Prostate gland (tissue), 2 donors: ENCODE measurements around the gene USP17L27. TPM values are rescaled to one million over a fixed set of nuclear protein-coding genes. Genes with fewer than 3 reads are reported as not detected.
"Not testable (repeated sequence)": the region's sequence is repeated elsewhere in the genome, so short reads cannot be mapped to it uniquely, and the experiment has no call there.

Experiments used
- DNase-seq: peaks from one replicate; pipeline ENCODE4 v3.0.0-alpha.2; 2019; ENCODE audit warnings: low spot score
- H3K27ac ChIP-seq, 2 donors: fragments of 200-600 bp; sonication (generic); 2 replicates each; pipeline ENCODE4 v1.5.1; 2017 to 2019
- H3K27me3 ChIP-seq: fragments of 200-600 bp; sonication (generic); replicated peaks from 2 replicates; pipeline ENCODE4 v1.5.1; 2019; ENCODE audit not compliant: insufficient read depth
- H3K36me3 ChIP-seq, 2 donors: fragments of 200-600 bp; sonication (generic); 1 replicate in 1 of 2; 2 replicates in 1 of 2; pipeline versions ENCODE4 v1.5.1 to v1.8.1; 2017 to 2019
- H3K4me1 ChIP-seq: fragments of 200-600 bp; sonication (generic); replicated peaks from 2 replicates; pipeline ENCODE4 v1.5.1; 2019
- H3K4me3 ChIP-seq, 2 donors: fragments of 200-600 bp; sonication (generic); 2 replicates each; pipeline ENCODE4 v1.5.1; 2017 to 2019
- H3K9me3 ChIP-seq: fragments of 200-600 bp; sonication (generic); 2 replicates; pipeline ENCODE4 v1.5.1; 2017
- CTCF ChIP-seq, 4 experiments: fragments of 200-600 bp in 2 of 4; fragments of 450-650 bp in 2 of 4; sonication (generic) in 2 of 4; IDR thresholded peaks; 1 replicate in 3 of 4; 2 replicates in 1 of 4; pipeline ENCODE4 v1.5.1; 2016 to 2019; ENCODE audit warnings: antibody characterized with exemption in 4 of 4, mild to moderate bottlenecking in 2 of 4, moderate library complexity in 2 of 4
- POLR2A ChIP-seq: fragments of 450-650 bp; IDR thresholded peaks from one replicate; pipeline ENCODE4 v1.6.1; 2016; ENCODE audit warnings: antibody characterized with exemption, mild to moderate bottlenecking
- POLR2AphosphoS5 ChIP-seq: sonication (generic); formaldehyde crosslinking; IDR thresholded peaks from one replicate; pipeline ENCODE4 v1.6.1; 2017; ENCODE audit warnings: antibody characterized with exemption
- WGBS: methylation state at CpG from one replicate; pipeline ENCODE4 v1.1.5; 2018; 5-methylcytosine and 5-hydroxymethylcytosine counted together
- intact Hi-C: fragments of 100-400 bp; cut with DNase I; formaldehyde crosslinking; loops from one replicate; pipeline ENCODE4 v1.14.2; 2022
- total RNA-seq, 2 donors: library from RNA; depleted of rRNA; stranded (reverse); fragments of >200 nt; gene quantifications; one replicate each; pipeline ENCODE4 v1.1.0, GENCODE V29; 2016

USP17L27 gene
- total RNA-seq, 2 donors from 2014 or later, result not detected

GRCh38 chr4:9381012-9381534, 37.1 kb downstream of the USP17L27 start:
- peak; percentile 28 for DNase-seq
- H3K4me1 ChIP-seq, intact Hi-C loops, H3K9me3 ChIP-seq, H3K27me3 ChIP-seq, H3K36me3 ChIP-seq, H3K27ac ChIP-seq: not testable (repeated sequence)
- peak overlapping the region; percentile 35 to 38 for H3K4me3 ChIP-seq
- WGBS, result 28% methylated on average over 32 of the region's 36 CpGs
- peak in 3 of 4 experiments; percentile 54 to 61 (median 57) for TF ChIP-seq CTCF (IDR thresholded peaks at IDR 0.05)

- intact Hi-C loops, result no loop called here
- no peaks in the 10 kb centered on the region for H3K27me3 ChIP-seq
- H3K27ac ChIP-seq, result no peak overlapping the region
- no peak for TF ChIP-seq CTCF (IDR thresholded peaks at IDR 0.05)
- no peak for TF ChIP-seq POLR2A
- TF ChIP-seq POLR2AphosphoS5, result no peak
- WGBS, result 68% methylated on average over 1 of the region's 1 CpG
- no peak for DNase-seq
- H3K4me1 ChIP-seq, result no peaks in the 10 kb centered on the region
- H3K4me3 ChIP-seq, result no peak overlapping the region
- no peaks in the 10 kb centered on the region for H3K9me3 ChIP-seq
- H3K36me3 ChIP-seq, result no peaks in the 10 kb centered on the region
Measured at GRCh38 chr4:9384126-9384525, 40.2 kb downstream of the USP17L27 start.

GRCh38 chr4:9389001-9389400, 45.1 kb downstream of the USP17L27 start:
- H3K4me3 ChIP-seq, intact Hi-C loops, H3K27ac ChIP-seq, H3K36me3 ChIP-seq, H3K27me3 ChIP-seq, DNase-seq, H3K9me3 ChIP-seq, H3K4me1 ChIP-seq: not testable (repeated sequence)
- WGBS, result 25% methylated on average over 2 of the region's 2 CpGs

Other genes with a start within 250 kb of the USP17L27 start
- gene FAM90A26, start 173.7 kb upstream of the USP17L27 start, total RNA-seq, result not detected
- not detected for gene USP17L10, start 133.5 kb upstream of the USP17L27 start, total RNA-seq
- not detected for gene USP17L11, start 128.7 kb upstream of the USP17L27 start, total RNA-seq
- gene USP17L12, start 124.0 kb upstream of the USP17L27 start, total RNA-seq, result not detected
- not detected for gene USP17L13, start 119.3 kb upstream of the USP17L27 start, total RNA-seq
- gene USP17L15, start 109.8 kb upstream of the USP17L27 start, total RNA-seq, result not detected
- not detected for gene USP17L17, start 100.3 kb upstream of the USP17L27 start, total RNA-seq
- not detected for gene USP17L18, start 95.5 kb upstream of the USP17L27 start, total RNA-seq
- gene USP17L19, start 90.8 kb upstream of the USP17L27 start, total RNA-seq, result not detected
- gene USP17L20, start 86.0 kb upstream of the USP17L27 start, total RNA-seq, result not detected
- not detected for gene USP17L21, start 81.3 kb upstream of the USP17L27 start, total RNA-seq
- gene USP17L22, start 76.5 kb upstream of the USP17L27 start, total RNA-seq, result not detected
- not detected for gene USP17L24, start 19.0 kb upstream of the USP17L27 start, total RNA-seq
- not detected for gene USP17L25, start 14.2 kb upstream of the USP17L27 start, total RNA-seq
- gene USP17L26, start 9.5 kb upstream of the USP17L27 start, total RNA-seq, result not detected
- gene USP17L5, start 4.7 kb upstream of the USP17L27 start, total RNA-seq, result not detected
- not detected for gene USP17L28, start 4.7 kb downstream of the USP17L27 start, total RNA-seq
- not detected for gene USP17L29, start 9.5 kb downstream of the USP17L27 start, total RNA-seq
- not detected for gene USP17L30, start 19.0 kb downstream of the USP17L27 start, total RNA-seq
- gene DEFB131A, start 100.3 kb downstream of the USP17L27 start, total RNA-seq, result not detected